Measurements from ENCODE around the gene RPS27.

Gene RPS27

DNA sequence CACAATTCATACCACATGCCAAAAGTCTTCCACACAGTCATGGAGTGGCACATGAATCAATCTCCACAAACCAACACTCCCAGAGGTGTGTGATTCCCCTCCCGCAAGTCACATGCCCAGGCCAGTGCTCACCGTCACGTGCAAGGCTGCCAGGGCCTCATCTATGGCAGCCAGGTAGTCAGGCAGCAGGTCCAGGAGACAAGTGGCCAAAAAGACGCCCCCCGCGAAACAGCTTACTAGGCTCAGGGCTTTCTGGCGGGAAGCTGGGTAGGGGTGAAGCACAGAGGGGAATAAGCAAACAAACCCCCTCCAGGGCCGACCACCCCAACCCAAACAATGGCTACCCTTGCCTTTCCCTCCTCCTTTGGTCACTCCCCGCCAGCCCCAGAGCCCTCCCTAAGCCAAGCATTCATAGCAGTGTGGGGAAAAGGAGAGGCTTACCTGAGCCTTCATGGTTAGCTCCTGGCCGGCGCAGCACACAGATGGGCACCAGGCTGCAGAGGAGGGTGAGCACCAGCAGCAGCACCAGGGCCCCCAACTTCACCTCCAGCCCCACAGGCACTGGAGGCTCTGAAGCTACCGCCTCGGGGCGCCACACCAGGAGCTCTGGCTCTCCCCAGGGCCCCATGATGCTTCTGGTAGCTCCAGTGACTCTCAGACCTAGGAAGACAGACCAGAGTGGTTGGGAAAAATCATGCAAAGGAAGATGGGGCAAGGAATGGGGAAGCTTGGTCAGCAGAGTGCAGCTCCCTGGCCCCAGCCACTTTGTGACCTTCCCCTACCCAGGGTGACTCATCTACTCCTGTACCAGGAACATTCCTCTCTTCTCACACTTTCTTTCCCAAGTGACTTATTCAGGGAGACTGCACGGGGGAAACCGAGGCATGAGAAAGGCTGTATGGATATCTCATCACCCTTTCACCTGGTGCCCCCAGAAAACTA lies 28.2 kb upstream of the RPS27 start:
- H3K4me2 ChIP-seq (ENCODE audit: low read length): peak overlapping the region; percentile 86
- peaks cover 11 to 13% of the 10 kb centered on the region in 2 experiments for H3K4me1 ChIP-seq (ENCODE audit: control insufficient read depth in 1 of 2, insufficient read depth in 2 of 2, low read length in 2 of 2)
- peak overlapping the region; percentile 47 for H4K12ac ChIP-seq (ENCODE audit: low read depth, low read length)
- peaks cover 32% of the 10 kb centered on the region for H3K79me1 ChIP-seq (ENCODE audit: low read length)
- peak overlapping the region; percentile 97 for H3K4ac ChIP-seq (ENCODE audit: low read depth, low read length)
- H2BK120ac ChIP-seq (ENCODE audit: insufficient read depth, low read length, poor library complexity): peak overlapping the region; percentile 5
- peak overlapping the region; percentile 95 for H3K14ac ChIP-seq (ENCODE audit: low read length)
- peak overlapping the region; percentile 66 for H3K9ac ChIP-seq (ENCODE audit: low read length)
- peak overlapping the region; percentile 90 for H3K27ac ChIP-seq (ENCODE audit: low read depth, low read length)
- peak overlapping the region; percentile 43 for H2BK5ac ChIP-seq (ENCODE audit: low read depth, low read length, poor library complexity)
- peak overlapping the region; percentile 60 for H2AK5ac ChIP-seq (ENCODE audit: low read length)
- WGBS (ENCODE audit: extremely low coverage, insufficient coverage, insufficient read length): no CpG with 5 or more reads among the region's 16 CpGs
- H3K9me3 ChIP-seq (ENCODE audit: insufficient read depth, low read depth, low read length): no peaks in the 10 kb centered on the region
- H3K79me2 ChIP-seq (ENCODE audit: control insufficient read depth, insufficient read depth, low read length, poor library complexity): peaks cover 27% of the 10 kb centered on the region
- H4K8ac ChIP-seq (ENCODE audit: low read depth, low read length): peak overlapping the region; percentile 83
- DNase-seq: peak; percentile 68 to 85
- H3K36me3 ChIP-seq (ENCODE audit: control insufficient read depth in 1 of 2, insufficient read depth in 2 of 2, low read length in 2 of 2): peaks cover 13 to 22% of the 10 kb centered on the region in 2 experiments
- peak overlapping the region; percentile 94 for H3K18ac ChIP-seq (ENCODE audit: low read length)
- H3K23ac ChIP-seq (ENCODE audit: low read length): no peak overlapping the region
- H2AFZ ChIP-seq (ENCODE audit: insufficient read depth, low read length, poor library complexity): peak overlapping the region; percentile 23
- H3K4me3 ChIP-seq (ENCODE audit: low read depth, low read length): peak overlapping the region; percentile 76
- peak overlapping the region; percentile 86 for H4K91ac ChIP-seq (ENCODE audit: low read depth, low read length)
- H3K27me3 ChIP-seq (ENCODE audit: insufficient read depth, low read length): no peaks in the 10 kb centered on the region
- H2BK12ac ChIP-seq (ENCODE audit: low read length): no peak overlapping the region

DNA sequence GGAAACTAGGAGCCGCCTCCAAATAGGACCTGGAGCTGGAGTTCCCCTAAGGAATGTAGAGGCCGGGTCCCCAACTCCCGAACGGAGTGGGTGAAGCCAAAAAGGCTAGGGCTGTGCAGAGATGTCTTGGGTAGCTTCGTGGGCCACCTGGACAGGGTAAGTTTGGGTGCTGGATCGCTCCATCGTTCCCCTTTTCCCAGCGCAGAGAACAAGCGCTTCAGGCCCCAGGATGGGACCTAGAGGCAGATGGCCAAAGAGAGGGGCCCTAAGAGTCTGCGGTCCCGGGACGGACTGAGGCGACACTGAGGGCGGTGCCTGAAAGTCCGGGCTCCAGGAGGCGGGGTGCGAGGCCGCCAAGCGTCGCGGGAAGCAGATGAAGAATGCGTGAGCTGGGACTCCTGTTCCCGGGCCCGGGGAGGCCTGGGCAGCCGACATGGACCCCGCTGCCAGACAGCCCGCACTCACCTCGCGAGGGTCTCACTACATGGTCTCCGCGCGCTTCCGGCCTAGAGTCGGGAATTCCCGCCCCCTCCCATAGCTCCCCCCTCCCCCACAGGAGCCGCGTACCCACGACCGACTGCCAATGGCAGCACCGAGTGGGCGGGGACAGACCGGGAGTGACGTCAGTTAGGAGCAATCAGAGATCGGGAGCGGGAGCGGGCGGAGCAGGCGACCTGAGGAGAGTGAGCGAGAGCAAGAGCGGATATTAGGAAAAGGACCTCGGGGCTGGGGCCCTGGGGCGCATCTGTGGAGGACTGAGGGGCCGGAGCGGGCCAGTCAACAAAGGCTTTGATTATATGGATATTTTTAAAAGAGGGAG lies 27.3 kb upstream of the RPS27 start, which contains the start of gene SLC39A1:
Gene SLC39A1 (minus strand): TSS at position 508 of the 820 bp plus-strand sequence. CDS start 822 bp downstream, outside the sequence.
- H3K79me1 ChIP-seq (ENCODE audit: low read length): peaks cover 31% of the 10 kb centered on the region
- peak within 1 kb of the TSS; percentile 94 for H3K18ac ChIP-seq (ENCODE audit: low read length)
- peaks cover 11 to 14% of the 10 kb centered on the region in 2 experiments for H3K4me1 ChIP-seq (ENCODE audit: control insufficient read depth in 1 of 2, insufficient read depth in 2 of 2, low read length in 2 of 2)
- peak within 1 kb of the TSS; percentile 96 for H2BK120ac ChIP-seq (ENCODE audit: insufficient read depth, low read length, poor library complexity)
- H2AK5ac ChIP-seq (ENCODE audit: low read length): peak within 1 kb of the TSS; percentile 60
- H3K27ac ChIP-seq (ENCODE audit: low read depth, low read length): peak within 1 kb of the TSS; percentile 95
- H3K27me3 ChIP-seq (ENCODE audit: insufficient read depth, low read length): no peaks in the 10 kb centered on the region
- H3K36me3 ChIP-seq (ENCODE audit: control insufficient read depth in 1 of 2, insufficient read depth in 2 of 2, low read length in 2 of 2): peaks cover 13 to 22% of the 10 kb centered on the region in 2 experiments
- H3K4ac ChIP-seq (ENCODE audit: low read depth, low read length): peak within 1 kb of the TSS; percentile 97
- H3K4me2 ChIP-seq (ENCODE audit: low read length): peak within 1 kb of the TSS; percentile 86
- peak within 1 kb of the TSS; percentile 64 for H3K9ac ChIP-seq (ENCODE audit: low read length)
- peak within 1 kb of the TSS; percentile 76 for H3K4me3 ChIP-seq (ENCODE audit: low read depth, low read length)
- H4K12ac ChIP-seq (ENCODE audit: low read depth, low read length): peak within 1 kb of the TSS; percentile 49
- peak within 1 kb of the TSS; percentile 97 for H4K91ac ChIP-seq (ENCODE audit: low read depth, low read length)
- H3K14ac ChIP-seq (ENCODE audit: low read length): peak within 1 kb of the TSS; percentile 95
- peak within 1 kb of the TSS; percentile 56 for H2AFZ ChIP-seq (ENCODE audit: insufficient read depth, low read length, poor library complexity)
- WGBS (ENCODE audit: extremely low coverage, insufficient coverage, insufficient read length): no CpG with 5 or more reads among the region's 54 CpGs
- peak within 1 kb of the TSS; percentile 88 for H4K8ac ChIP-seq (ENCODE audit: low read depth, low read length)
- H2BK5ac ChIP-seq (ENCODE audit: low read depth, low read length, poor library complexity): peak within 1 kb of the TSS; percentile 90
- H3K79me2 ChIP-seq (ENCODE audit: control insufficient read depth, insufficient read depth, low read length, poor library complexity): peaks cover 18% of the 10 kb centered on the region
- no peak within 1 kb of the TSS for H2BK12ac ChIP-seq (ENCODE audit: low read length)
- peak; percentile 97 to 99 for DNase-seq
- no peak within 1 kb of the TSS for H3K23ac ChIP-seq (ENCODE audit: low read length)
- no peaks in the 10 kb centered on the region for H3K9me3 ChIP-seq (ENCODE audit: insufficient read depth, low read depth, low read length)

DNA sequence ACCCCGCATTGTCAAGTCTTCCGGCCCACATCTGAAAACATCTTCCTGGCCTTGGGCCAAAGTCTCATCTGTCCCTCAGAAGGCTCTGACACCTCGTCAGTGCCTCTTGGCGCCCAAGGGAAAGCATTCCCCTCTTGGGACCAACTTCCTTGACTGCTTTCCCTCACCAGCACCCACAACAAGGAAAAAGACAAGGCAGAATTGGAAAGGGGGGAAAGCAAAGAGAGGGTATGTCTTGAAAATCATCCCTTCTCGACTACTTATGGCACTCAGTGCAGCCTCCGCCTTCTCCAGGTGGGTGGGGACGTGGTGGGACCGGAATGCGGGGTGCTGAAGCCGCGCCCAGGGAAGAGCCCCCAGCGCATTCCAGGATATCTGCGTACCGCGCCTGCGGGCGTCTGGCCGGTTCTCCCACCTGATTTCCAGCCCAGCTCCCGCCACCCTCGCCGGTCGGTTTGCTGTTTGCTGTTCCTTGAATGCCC lies 26.7 kb upstream of the RPS27 start:
- peak; percentile 99 for DNase-seq
- peaks cover 14 to 17% of the 10 kb centered on the region in 2 experiments for H3K4me1 ChIP-seq (ENCODE audit: control insufficient read depth in 1 of 2, insufficient read depth in 2 of 2, low read length in 2 of 2)
- peak overlapping the region; percentile 96 for H2BK120ac ChIP-seq (ENCODE audit: insufficient read depth, low read length, poor library complexity)
- peak overlapping the region; percentile 31 for H2AK5ac ChIP-seq (ENCODE audit: low read length)
- no peak overlapping the region for H2BK12ac ChIP-seq (ENCODE audit: low read length)
- H4K12ac ChIP-seq (ENCODE audit: low read depth, low read length): peak overlapping the region; percentile 49
- H3K4me3 ChIP-seq (ENCODE audit: low read depth, low read length): peak overlapping the region; percentile 51
- H3K27me3 ChIP-seq (ENCODE audit: insufficient read depth, low read length): no peaks in the 10 kb centered on the region
- H3K9me3 ChIP-seq (ENCODE audit: insufficient read depth, low read depth, low read length): no peaks in the 10 kb centered on the region
- H4K91ac ChIP-seq (ENCODE audit: low read depth, low read length): peak overlapping the region; percentile 97
- peak overlapping the region; percentile 23 for H2AFZ ChIP-seq (ENCODE audit: insufficient read depth, low read length, poor library complexity)
- H3K4ac ChIP-seq (ENCODE audit: low read depth, low read length): peak overlapping the region; percentile 77
- peaks cover 13 to 22% of the 10 kb centered on the region in 2 experiments for H3K36me3 ChIP-seq (ENCODE audit: control insufficient read depth in 1 of 2, insufficient read depth in 2 of 2, low read length in 2 of 2)
- peak overlapping the region; percentile 31 for H3K18ac ChIP-seq (ENCODE audit: low read length)
- peaks cover 16% of the 10 kb centered on the region for H3K79me2 ChIP-seq (ENCODE audit: control insufficient read depth, insufficient read depth, low read length, poor library complexity)
- H3K4me2 ChIP-seq (ENCODE audit: low read length): peak overlapping the region; percentile 70
- no CpG with 5 or more reads among the region's 22 CpGs for WGBS (ENCODE audit: extremely low coverage, insufficient coverage, insufficient read length)
- H3K9ac ChIP-seq (ENCODE audit: low read length): peak overlapping the region; percentile 64
- peak overlapping the region; percentile 88 for H4K8ac ChIP-seq (ENCODE audit: low read depth, low read length)
- H3K23ac ChIP-seq (ENCODE audit: low read length): no peak overlapping the region
- H3K27ac ChIP-seq (ENCODE audit: low read depth, low read length): peak overlapping the region; percentile 95
- H3K79me1 ChIP-seq (ENCODE audit: low read length): peaks cover 30% of the 10 kb centered on the region
- H3K14ac ChIP-seq (ENCODE audit: low read length): peak overlapping the region; percentile 74
- H2BK5ac ChIP-seq (ENCODE audit: low read depth, low read length, poor library complexity): peak overlapping the region; percentile 90
